ENCODE results near the gene NEGR1.
A peak's percentile ranks its signal among the peaks of the same experiment; 100 is the strongest.

NEGR1 gene

GRCh38 chr1:72037745-72038343 is 244.5 kb downstream of the NEGR1 start:
- H3K4me3 ChIP-seq (replicated peaks; ENCODE audit: low read depth, low read length), result no peak overlapping the region
- peak; percentile 58 for DNase-seq (ENCODE audit: low read depth)
- peak; percentile 65 for TF ChIP-seq CTCF (IDR thresholded peaks at IDR 0.05; ENCODE audit: low read length, missing control alignments)

GRCh38 chr1:72034827-72035226 is 247.5 kb downstream of the NEGR1 start:
- no peak for TF ChIP-seq CTCF (IDR thresholded peaks at IDR 0.05; ENCODE audit: low read length, missing control alignments)
- H3K4me3 ChIP-seq (replicated peaks; ENCODE audit: low read depth, low read length), result no peak overlapping the region
- no peak for DNase-seq (ENCODE audit: low read depth)

GRCh38 chr1:72023063-72023930 is 259.0 kb downstream of the NEGR1 start:
- DNase-seq (ENCODE audit: low read depth), result no peak
- no peak for TF ChIP-seq CTCF (IDR thresholded peaks at IDR 0.05; ENCODE audit: low read length, missing control alignments)
- H3K4me3 ChIP-seq (replicated peaks; ENCODE audit: low read depth, low read length), result no peak overlapping the region

- no peak for DNase-seq (ENCODE audit: low read depth)
- no peak for TF ChIP-seq CTCF (IDR thresholded peaks at IDR 0.05; ENCODE audit: low read length, missing control alignments)
- H3K4me3 ChIP-seq (replicated peaks; ENCODE audit: low read depth, low read length), result no peak overlapping the region
Measured at GRCh38 chr1:72018562-72018961, 263.8 kb downstream of the NEGR1 start.

- no peak overlapping the region for H3K4me3 ChIP-seq (replicated peaks; ENCODE audit: low read depth, low read length)
- no peak for TF ChIP-seq CTCF (IDR thresholded peaks at IDR 0.05; ENCODE audit: low read length, missing control alignments)
- DNase-seq (ENCODE audit: low read depth), result no peak
Measured at GRCh38 chr1:72015006-72015405, 267.3 kb downstream of the NEGR1 start.

- no peak overlapping the region for H3K4me3 ChIP-seq (replicated peaks; ENCODE audit: low read depth, low read length)
- no peak for TF ChIP-seq CTCF (IDR thresholded peaks at IDR 0.05; ENCODE audit: low read length, missing control alignments)
- DNase-seq (ENCODE audit: low read depth), result no peak
Measured at GRCh38 chr1:72013161-72013560, 269.2 kb downstream of the NEGR1 start.
